BJ (cell line): ENCODE measurements around the gene LGALS4. TPM values are rescaled to one million over a fixed set of nuclear protein-coding genes. Genes with fewer than 3 reads are reported as not detected.
"Not testable (repeated sequence)": the region's sequence is repeated elsewhere in the genome, so short reads cannot be mapped to it uniquely, and the experiment has no call there.

Experiments used
- CTCF ChIA-PET: fragments of 350-600 bp; formaldehyde crosslinking; extraction: SDS; loops from one replicate; lab custom pipeline; 2021; ENCODE audit warnings: antibody characterized with exemption, inconsistent platforms; lab: Yijun Ruan, JAX
- POLR2A ChIA-PET: fragments of 300-600 bp; sonication (Branson Sonifier 250); formaldehyde crosslinking; extraction: SDS; loops from one replicate; lab custom pipeline; 2021; ENCODE audit warnings: antibody characterized with exemption; lab: Charles Lee
- DNase-seq: peaks from one replicate; pipeline ENCODE4 v3.0.0-alpha.2; 2011; ENCODE audit warnings: low read depth
- H3K27me3 ChIP-seq: 2 replicates; pipeline ENCODE4 v1.6.0; 2011; ENCODE audit warnings: low read length; ENCODE audit not compliant: control insufficient read depth, insufficient read depth
- H3K36me3 ChIP-seq: 2 replicates; pipeline ENCODE4 v1.5.1; 2011; ENCODE audit warnings: low read length; ENCODE audit not compliant: control insufficient read depth, insufficient read depth
- H3K4me3 ChIP-seq: 2 replicates; pipeline ENCODE4 v1.5.1; 2011; ENCODE audit warnings: low read depth, mild to moderate bottlenecking, control low read depth, low read length
- polyA minus RNA-seq: library from RNA; depleted of rRNA, polyadenylated mRNA; stranded (reverse); fragments of >200 nt; gene quantifications from 2 replicates; pipeline ENCODE4 v1.2.3, GENCODE V29; 2011; rRNA and poly(A)+ RNA removed
- polyA plus RNA-seq: library from polyadenylated mRNA; depleted of rRNA; stranded (reverse); fragments of >200 nt; gene quantifications from 2 replicates; pipeline ENCODE4 v1.2.3, GENCODE V29; 2011; rRNA removed
- TF ChIP-seq, protein P1 (sequence below): IDR thresholded peaks from 2 replicates; pipeline ENCODE4 v1.5.1; 2011; ENCODE audit warnings: low read depth, mild to moderate bottlenecking, control low read depth, inconsistent platforms, low read length, moderate library complexity; ENCODE audit not compliant: insufficient read depth

Gene LGALS4, protein sequence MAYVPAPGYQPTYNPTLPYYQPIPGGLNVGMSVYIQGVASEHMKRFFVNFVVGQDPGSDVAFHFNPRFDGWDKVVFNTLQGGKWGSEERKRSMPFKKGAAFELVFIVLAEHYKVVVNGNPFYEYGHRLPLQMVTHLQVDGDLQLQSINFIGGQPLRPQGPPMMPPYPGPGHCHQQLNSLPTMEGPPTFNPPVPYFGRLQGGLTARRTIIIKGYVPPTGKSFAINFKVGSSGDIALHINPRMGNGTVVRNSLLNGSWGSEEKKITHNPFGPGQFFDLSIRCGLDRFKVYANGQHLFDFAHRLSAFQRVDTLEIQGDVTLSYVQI
- polyA plus RNA-seq (0.28 and 0.53 TPM in 2 replicates), polyA minus RNA-seq (not detected in 2 replicates)

DNA sequence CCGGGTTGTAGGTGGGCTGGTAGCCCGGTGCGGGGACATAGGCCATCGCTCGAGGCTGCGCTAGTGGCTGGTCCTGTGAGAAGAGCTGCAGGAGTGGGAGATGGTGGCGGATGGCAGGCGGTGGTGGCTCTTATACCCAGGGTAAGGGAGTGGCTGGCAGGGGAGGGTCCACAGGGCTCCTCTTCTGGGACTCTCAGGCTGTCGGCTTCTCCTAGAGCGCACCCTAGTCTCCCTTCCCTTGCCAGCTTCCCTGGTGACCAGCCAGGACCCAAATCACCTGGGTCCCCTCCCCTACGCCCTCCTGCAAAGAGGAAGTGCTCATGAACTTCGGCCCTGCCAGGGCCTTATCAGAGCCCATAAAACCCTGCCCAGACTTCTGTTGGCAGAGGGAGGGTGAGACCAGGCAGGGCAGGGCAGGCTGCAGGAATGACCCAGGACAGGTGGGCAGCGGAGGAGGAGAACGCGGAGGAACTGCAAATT lies at the start of gene LGALS4:
TSS of gene LGALS4 (minus strand) at position 105 of the 480 bp plus-strand sequence. CDS start at position 46, 59 bp downstream.
- Histone ChIP-seq H3K4me3 (no peak within 1 kb of the TSS), H3K27me3 (no peaks in the 10 kb centered on the region), H3K36me3 (peaks cover 16% of the 10 kb centered on the region)
- TF ChIP-seq, protein P1, sequence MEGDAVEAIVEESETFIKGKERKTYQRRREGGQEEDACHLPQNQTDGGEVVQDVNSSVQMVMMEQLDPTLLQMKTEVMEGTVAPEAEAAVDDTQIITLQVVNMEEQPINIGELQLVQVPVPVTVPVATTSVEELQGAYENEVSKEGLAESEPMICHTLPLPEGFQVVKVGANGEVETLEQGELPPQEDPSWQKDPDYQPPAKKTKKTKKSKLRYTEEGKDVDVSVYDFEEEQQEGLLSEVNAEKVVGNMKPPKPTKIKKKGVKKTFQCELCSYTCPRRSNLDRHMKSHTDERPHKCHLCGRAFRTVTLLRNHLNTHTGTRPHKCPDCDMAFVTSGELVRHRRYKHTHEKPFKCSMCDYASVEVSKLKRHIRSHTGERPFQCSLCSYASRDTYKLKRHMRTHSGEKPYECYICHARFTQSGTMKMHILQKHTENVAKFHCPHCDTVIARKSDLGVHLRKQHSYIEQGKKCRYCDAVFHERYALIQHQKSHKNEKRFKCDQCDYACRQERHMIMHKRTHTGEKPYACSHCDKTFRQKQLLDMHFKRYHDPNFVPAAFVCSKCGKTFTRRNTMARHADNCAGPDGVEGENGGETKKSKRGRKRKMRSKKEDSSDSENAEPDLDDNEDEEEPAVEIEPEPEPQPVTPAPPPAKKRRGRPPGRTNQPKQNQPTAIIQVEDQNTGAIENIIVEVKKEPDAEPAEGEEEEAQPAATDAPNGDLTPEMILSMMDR, result no peak
- DNase-seq, result no peak
- ChIA-PET CTCF (interaction anchor here (1.0 kb wide), 1 partner anchor 13 kb away, joined by 3 read pairs; no protein-coding TSS in a partner anchor), POLR2A (no interaction called here)

DNA sequence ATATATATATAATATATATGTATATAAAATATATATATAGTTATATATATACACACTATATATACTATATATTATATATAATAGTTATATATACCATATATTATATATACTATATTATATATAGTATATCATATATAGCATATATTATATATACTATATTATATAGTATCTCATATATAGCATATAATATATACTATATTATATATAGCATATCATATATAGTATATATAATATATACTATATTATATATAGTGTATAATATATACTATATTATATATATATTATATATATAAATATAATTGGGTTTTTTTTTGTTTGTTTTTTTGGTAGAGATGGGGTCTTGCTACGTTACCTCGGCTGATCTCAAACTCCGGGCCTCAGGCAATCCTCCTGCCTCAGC lies 48.6 kb upstream of the LGALS4 start:
- CTCF ChIA-PET, result interaction anchor here (1.6 to 2.4 kb wide), 2 partner anchors 8 to 9 kb away, joined by 5 to 10 read pairs; no protein-coding TSS in a partner anchor

DNA sequence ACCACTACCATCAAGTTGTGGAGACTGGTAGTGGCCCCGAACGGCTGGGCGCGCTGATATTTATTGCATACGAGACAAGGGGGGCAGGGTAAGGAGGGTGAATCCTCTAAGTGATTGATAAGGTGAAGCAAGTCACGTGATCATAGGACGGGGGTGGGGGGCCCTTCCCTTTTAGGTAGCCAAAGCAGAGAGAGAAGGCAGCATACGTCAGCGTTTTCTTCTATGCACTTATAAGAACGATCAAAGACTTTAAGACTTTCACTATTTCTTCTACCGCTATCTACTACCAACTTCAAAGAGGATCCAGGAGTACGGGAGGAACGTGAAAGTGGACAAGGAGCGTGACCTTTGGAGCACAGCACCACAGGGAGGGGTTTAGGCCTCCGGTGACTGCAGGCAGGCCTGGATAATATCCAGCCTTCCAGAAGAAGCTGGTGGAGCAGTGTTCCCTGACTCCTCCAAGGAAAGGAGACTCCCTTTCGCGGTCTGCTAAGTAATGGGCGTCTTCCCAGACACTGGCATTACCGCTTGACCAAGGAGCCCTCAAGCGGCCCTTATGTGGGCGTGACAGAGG lies 47.0 kb upstream of the LGALS4 start:
- H3K36me3 ChIP-seq, POLR2A ChIA-PET, H3K27me3 ChIP-seq, H3K4me3 ChIP-seq, DNase-seq: not testable (repeated sequence)
- CTCF ChIA-PET, result interaction anchor here (1.0 to 2.4 kb wide), 2 partner anchors 10 to 14 kb away, joined by 3 to 10 read pairs; no protein-coding TSS in a partner anchor

More for the DNA sequence above, 48.6 kb upstream of the LGALS4 start:
- POLR2A ChIA-PET, result no interaction called here
- Histone ChIP-seq H3K36me3 (no peaks in the 10 kb centered on the region), H3K27me3 (no peaks in the 10 kb centered on the region), H3K4me3 (no peak overlapping the region)
- TF ChIP-seq, protein P1, result no peak
- no peak for DNase-seq

DNA sequence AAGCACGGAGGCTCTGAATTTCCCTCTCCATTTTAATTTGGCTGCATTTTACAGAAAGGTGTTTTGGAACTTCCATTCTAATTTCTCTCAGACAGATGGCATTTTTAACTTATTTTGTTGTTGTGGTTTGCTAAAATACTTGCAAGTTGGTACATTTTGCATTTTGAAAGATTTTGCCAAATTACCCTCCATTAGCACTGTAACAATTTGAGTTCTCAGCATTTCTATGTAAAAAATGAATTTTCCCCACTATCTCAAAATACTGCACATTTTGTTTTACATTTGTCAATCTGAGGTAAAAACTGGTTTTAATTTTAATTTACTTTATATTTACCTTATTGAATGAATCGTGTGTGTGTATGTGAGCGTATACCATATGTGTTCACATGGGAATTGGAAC lies 44.1 kb upstream of the LGALS4 start:
- DNase-seq, result no peak
- Histone ChIP-seq H3K36me3 (no peaks in the 10 kb centered on the region), H3K27me3 (no peaks in the 10 kb centered on the region), H3K4me3 (no peak overlapping the region)
- ChIA-PET CTCF (interaction anchor here (0.7 to 2.6 kb wide), 2 partner anchors 13 to 26 kb away, joined by 4 to 13 read pairs; no protein-coding TSS in a partner anchor), POLR2A (no interaction called here)
- TF ChIP-seq, protein P1, result no peak

DNA sequence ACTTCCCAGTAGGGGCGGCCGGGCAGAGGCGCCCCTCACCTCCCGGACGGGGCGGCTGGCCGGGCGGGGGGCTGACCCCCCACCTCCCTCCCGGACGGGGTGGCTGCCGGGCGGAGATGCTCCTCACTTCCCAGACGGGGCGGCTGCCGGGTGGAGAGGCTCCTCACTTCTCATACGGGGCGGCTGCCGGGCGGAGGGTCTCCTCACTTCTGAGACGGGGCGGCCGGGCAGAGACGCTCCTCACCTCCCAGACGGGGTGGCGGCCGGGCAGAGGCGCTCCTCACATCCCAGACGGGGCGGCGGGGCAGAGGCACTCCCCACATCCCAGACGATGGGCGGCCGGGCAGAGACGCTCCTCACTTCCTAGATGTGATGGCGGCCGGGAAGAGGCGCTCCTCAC lies 43.0 kb upstream of the LGALS4 start:
- CTCF ChIA-PET, H3K36me3 ChIP-seq, DNase-seq, H3K27me3 ChIP-seq, POLR2A ChIA-PET, H3K4me3 ChIP-seq: not testable (repeated sequence)

DNA sequence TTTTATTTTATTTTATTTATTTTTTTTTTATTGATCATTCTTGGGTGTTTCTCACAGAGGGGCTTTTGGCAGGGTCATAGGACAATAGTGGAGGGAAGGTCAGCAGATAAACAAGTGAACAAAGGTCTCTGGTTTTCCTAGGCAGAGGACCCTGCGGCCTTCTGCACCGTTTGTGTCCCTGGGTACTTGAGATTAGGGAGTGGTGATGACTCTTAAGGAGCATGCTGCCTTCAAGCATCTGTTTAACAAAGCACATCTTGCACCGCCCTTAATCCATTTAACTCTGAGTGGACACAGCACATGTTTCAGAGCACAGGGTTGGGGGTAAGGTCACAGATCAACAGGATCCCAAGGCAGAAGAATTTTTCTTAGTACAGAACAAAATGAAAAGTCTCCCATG lies 42.2 kb upstream of the LGALS4 start:
- H3K4me3 ChIP-seq, POLR2A ChIA-PET, H3K27me3 ChIP-seq, DNase-seq, CTCF ChIA-PET, H3K36me3 ChIP-seq: not testable (repeated sequence)
